Measurements from ENCODE around the gene RMND5B.
A peak's percentile ranks its signal among the peaks of the same experiment; 100 is the strongest.
"Not testable (repeated sequence)": the region's sequence is repeated elsewhere in the genome, so short reads cannot be mapped to it uniquely, and the experiment has no call there.

RMND5B gene

GRCh38 chr5:178130576-178131445, at the start of gene RMND5B:
RMND5B (plus strand) TSS chr5:178131014; CDS start chr5:178138120, 7,106 bp downstream.
- peak within 1 kb of the TSS; percentile 76 for H3K27ac ChIP-seq
- peaks cover 15% of the 10 kb centered on the region for H3K36me3 ChIP-seq
- H3K27me3 ChIP-seq, result no peaks in the 10 kb centered on the region
- H3K4me1 ChIP-seq (ENCODE audit: control insufficient read depth in 1 of 2, insufficient read depth in 1 of 2, low read depth in 1 of 2, low read length in 1 of 2), result peaks cover 11 to 12% of the 10 kb centered on the region in 2 experiments
- H3K9me3 ChIP-seq, result no peaks in the 10 kb centered on the region
- H3K4me3 ChIP-seq (ENCODE audit: low read depth in 1 of 2, low read length in 1 of 2), result peak within 1 kb of the TSS; percentile 82 to 83
- peak; percentile 14 for TF ChIP-seq CTCF (IDR thresholded peaks at IDR 0.05)

GRCh38 chr5:178081571-178082243, 49.1 kb upstream of the RMND5B start:
- Histone ChIP-seq H3K9me3 (no peaks in the 10 kb centered on the region), H3K27me3 (peaks cover 22% of the 10 kb centered on the region), H3K36me3 (no peaks in the 10 kb centered on the region), H3K4me3 (ENCODE audit: low read depth in 1 of 2, low read length in 1 of 2) (no peak overlapping the region), H3K27ac (no peak overlapping the region), H3K4me1 (ENCODE audit: control insufficient read depth in 1 of 2, insufficient read depth in 1 of 2, low read depth in 1 of 2, low read length in 1 of 2) (no peaks in the 10 kb centered on the region)
- no peak for TF ChIP-seq CTCF (IDR thresholded peaks at IDR 0.05)

GRCh38 chr5:178083922-178084321, 46.9 kb upstream of the RMND5B start:
- TF ChIP-seq CTCF (IDR thresholded peaks at IDR 0.05), result no peak
- no peak overlapping the region for H3K4me3 ChIP-seq (ENCODE audit: low read depth in 1 of 2, low read length in 1 of 2)
- H3K36me3 ChIP-seq, result no peaks in the 10 kb centered on the region
- H3K27ac ChIP-seq, result no peak overlapping the region
- H3K9me3 ChIP-seq, result no peaks in the 10 kb centered on the region
- no peaks in the 10 kb centered on the region for H3K4me1 ChIP-seq (ENCODE audit: control insufficient read depth in 1 of 2, insufficient read depth in 1 of 2, low read depth in 1 of 2, low read length in 1 of 2)
- peaks cover 32% of the 10 kb centered on the region for H3K27me3 ChIP-seq

- Histone ChIP-seq H3K36me3 (no peaks in the 10 kb centered on the region), H3K27me3 (peaks cover 34% of the 10 kb centered on the region), H3K4me1 (ENCODE audit: control insufficient read depth in 1 of 2, insufficient read depth in 1 of 2, low read depth in 1 of 2, low read length in 1 of 2) (no peaks in the 10 kb centered on the region), H3K4me3 (ENCODE audit: low read depth in 1 of 2, low read length in 1 of 2) (no peak overlapping the region), H3K9me3 (no peaks in the 10 kb centered on the region), H3K27ac (no peak overlapping the region)
- TF ChIP-seq CTCF (IDR thresholded peaks at IDR 0.05), result no peak
These were observed 45.5 kb upstream of the RMND5B start for GRCh38 chr5:178085316-178085715.

- H3K9me3 ChIP-seq, result no peaks in the 10 kb centered on the region
- H3K4me3 ChIP-seq (ENCODE audit: low read depth in 1 of 2, low read length in 1 of 2), result no peak overlapping the region
- TF ChIP-seq CTCF (IDR thresholded peaks at IDR 0.05), result no peak
- H3K27me3 ChIP-seq, result peaks cover 40% of the 10 kb centered on the region
- H3K27ac ChIP-seq, result no peak overlapping the region
- no peaks in the 10 kb centered on the region for H3K4me1 ChIP-seq (ENCODE audit: control insufficient read depth in 1 of 2, insufficient read depth in 1 of 2, low read depth in 1 of 2, low read length in 1 of 2)
- H3K36me3 ChIP-seq, result no peaks in the 10 kb centered on the region
These were observed 44.5 kb upstream of the RMND5B start for GRCh38 chr5:178086266-178086665.

- H3K9me3 ChIP-seq; H3K4me3 ChIP-seq (ENCODE audit: low read depth in 1 of 2, low read length in 1 of 2); H3K36me3 ChIP-seq; H3K4me1 ChIP-seq (ENCODE audit: control insufficient read depth in 1 of 2, insufficient read depth in 1 of 2, low read depth in 1 of 2, low read length in 1 of 2); H3K27ac ChIP-seq: not testable (repeated sequence)
- peaks cover 40% of the 10 kb centered on the region for H3K27me3 ChIP-seq
These were observed 43.6 kb upstream of the RMND5B start for GRCh38 chr5:178087199-178087598.

Data from neutrophil (primary cell).